HG03432 (cell line): ENCODE results near the gene KRTAP5-4.

Experiments used
- ATAC-seq: cut with Tn5 transposase; IDR thresholded peaks from one replicate; pipeline ENCODE4 v1.9.1; 2021; ENCODE audit warnings: mild to moderate bottlenecking, moderate library complexity; ENCODE audit not compliant: unreplicated experiment

The KRTAP5-4 gene

GRCh38 chr11:1574238-1574932 lies 47.6 kb downstream of the KRTAP5-4 start:
- ATAC-seq = peak; percentile 30

- ATAC-seq = no peak
These were observed 48.1 kb downstream of the KRTAP5-4 start for GRCh38 chr11:1573903-1574237.

- ATAC-seq = no peak
These were observed 48.6 kb downstream of the KRTAP5-4 start for GRCh38 chr11:1573077-1573902.

DNA sequence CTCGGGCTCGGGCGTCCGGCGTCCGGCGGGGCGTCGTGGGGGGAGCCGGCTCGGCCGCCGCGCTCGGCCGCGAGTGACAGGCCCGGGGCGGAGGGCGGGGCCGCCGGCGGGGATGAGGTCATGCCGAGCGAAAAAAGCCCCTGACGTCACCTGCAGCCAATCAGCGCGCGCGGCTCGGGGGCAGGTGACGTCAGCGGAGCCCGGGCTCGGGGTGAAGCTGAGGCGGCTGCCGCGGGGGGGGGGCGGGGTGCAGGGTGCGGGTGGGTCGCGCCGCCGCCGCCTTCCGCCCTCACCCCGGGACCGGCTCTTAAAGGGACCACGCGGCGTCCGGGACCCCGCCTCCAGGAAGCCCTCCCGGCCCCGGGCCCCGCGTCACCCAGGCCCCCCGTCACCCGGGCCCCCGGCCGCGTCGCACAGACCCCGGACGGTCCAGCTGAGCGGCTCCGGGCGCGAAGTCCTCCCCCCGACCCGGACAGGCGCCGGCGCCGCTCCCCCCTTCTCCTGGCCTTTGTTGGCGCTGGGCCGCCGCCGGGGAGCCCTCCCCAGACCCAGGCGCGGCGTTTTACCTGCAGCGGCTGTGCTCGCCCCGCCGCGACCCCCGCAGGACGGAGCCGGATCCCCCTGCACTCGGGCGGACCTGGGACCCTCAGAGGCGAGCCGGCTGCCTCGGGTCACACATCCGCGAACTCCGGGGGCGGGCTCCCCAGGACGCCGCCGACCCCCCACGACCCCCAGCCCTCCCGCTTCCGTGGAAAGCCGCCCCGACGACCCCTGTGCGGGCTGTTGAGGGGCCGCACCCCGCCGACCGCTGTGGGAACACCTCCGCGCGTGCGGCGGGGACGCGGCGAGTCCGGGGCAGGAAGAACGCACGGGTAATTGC lies 49.5 kb downstream of the KRTAP5-4 start, which contains the start of gene DUSP8:
TSS of gene DUSP8 (minus strand) at position 75 of the 880 bp plus-strand sequence. CDS start 6,445 bp downstream, outside the sequence.
- peak; percentile 67 for ATAC-seq

- no peak for ATAC-seq
These were observed 50.2 kb downstream of the KRTAP5-4 start for GRCh38 chr11:1571760-1572196.
